Measurements from ENCODE around the gene ADAM33.

GRCh38 chr20:3672547-3673171 lies 9.2 kb downstream of the ADAM33 start:
- TF ChIP-seq CTCF (conservative IDR thresholded peaks at IDR 0.05) (no peak), EZH2 (IDR thresholded peaks at IDR 0.05; ENCODE audit: low read depth) (no peak)
